Psoas muscle (tissue), 8 donors: Measurements from ENCODE around the gene FGGY. TPM values are rescaled to one million over a fixed set of nuclear protein-coding genes. Genes with fewer than 3 reads are reported as not detected.
"Not testable (repeated sequence)": the region's sequence is repeated elsewhere in the genome, so short reads cannot be mapped to it uniquely, and the experiment has no call there.

Source experiments
- ATAC-seq, 4 donors: fragments of 200-7000 bp; cut with Tn5 transposase; one replicate each; pipeline ENCODE4 v1.9.1; 2020; ENCODE audit warnings: moderate library complexity in 3 of 4, mild to moderate bottlenecking in 2 of 4
- DNase-seq, 2 donors: peaks; one replicate each; pipeline ENCODE4 v3.0.0-alpha.2; 2020
- H3K27ac ChIP-seq: fragments of 200-600 bp; one replicate; pipeline ENCODE4 v1.8.0; 2022
- H3K27me3 ChIP-seq, 3 donors: fragments of 200-600 bp in 1 of 3; one replicate each; pipeline versions ENCODE4 v1.6.1 to v1.8.0; 2013 to 2022; ENCODE audit warnings: low read length in 2 of 3, mild to moderate bottlenecking in 2 of 3, moderate library complexity in 1 of 3; ENCODE audit not compliant: insufficient read depth in 3 of 3
- H3K36me3 ChIP-seq, 2 donors: fragments of 200-600 bp in 1 of 2; one replicate each; pipeline versions ENCODE4 v1.6.1 to v1.8.0; 2013 to 2022; ENCODE audit warnings: low read depth in 1 of 2, mild to moderate bottlenecking in 1 of 2, moderate library complexity in 1 of 2; ENCODE audit not compliant: insufficient read depth in 1 of 2
- H3K4me1 ChIP-seq: fragments of 200-600 bp; one replicate; pipeline ENCODE4 v1.8.0; 2022
- H3K4me3 ChIP-seq: fragments of 200-600 bp; one replicate; pipeline ENCODE4 v1.8.0; 2022; ENCODE audit warnings: mild to moderate bottlenecking
- H3K9me3 ChIP-seq: fragments of 200-600 bp; one replicate; pipeline ENCODE4 v1.8.0; 2022
- CTCF ChIP-seq: fragments of 200-600 bp; IDR thresholded peaks from one replicate; pipeline ENCODE4 v1.8.0; 2022; ENCODE audit warnings: antibody characterized with exemption
- WGBS, 3 donors: extraction: QIAGEN DNeasy Blood & Tissue Kit; methylation state at CpG; one replicate each; pipeline versions ENCODE4 v1.1.6 to v1.1.7; 2013; 5-methylcytosine and 5-hydroxymethylcytosine counted together
- intact Hi-C, 2 donors: fragments of 100-400 bp; cut with DNase I; formaldehyde crosslinking; loops; one replicate each; pipeline versions ENCODE4 v1.11.0 to v1.14.2; 2022
- polyA plus RNA-seq, 3 donors: library from polyadenylated mRNA; stranded (reverse); fragments of 200-250 nt; gene quantifications; one replicate each; pipeline ENCODE4 v1.2.3, GENCODE V29; 2013
- total RNA-seq, 4 donors: library from RNA; stranded (reverse); fragmentation: NEBNext Ultra II Directional in 2 of 4; extraction: Animal tissue kit (Norgen Biotek cat#: 25700) in 2 of 4; gene quantifications; one replicate each; pipeline versions ENCODE4 v1.2.1 to v1.2.4, GENCODE V29; 2021 to 2023
- donor health status: healthy with polysubstance abuse.
- donor health status: DM: no; HTN: no; CAD: no; lungs with moderate emphysema.
- donor health status: Bipolar disorder and iron deficiency.
- donor health status: healthy.
- donor health status: DM: yes; HTN: yes; CAD: no.
- donor health status: DM: no; HTN: no; CAD: no.
- donor health status: DM: no; HTN: no; CAD: no.
- donor health status: DM: yes; HTN: yes; CAD: no.

FGGY gene
- total and polyA plus RNA-seq, 7 donors = 11.9 to 72.2 (median 46.5) TPM

GRCh38 chr1:59601811-59602210 is 304.9 kb downstream of the FGGY start:
- intact Hi-C loops = loop anchor here (2.0 to 5.0 kb wide), 4 partner anchors 80 to 305 kb away; partner anchors contain the start of gene FGGY (in 1 of the 2)
- Histone ChIP-seq H3K27ac (peak overlapping the region; percentile 90), H3K4me1 (peaks cover 77% of the 10 kb centered on the region), H3K4me3 (no peak overlapping the region), H3K27me3 (no peaks in the 10 kb centered on the region), H3K36me3 (no peaks in the 10 kb centered on the region), H3K9me3 (no peaks in the 10 kb centered on the region)
- DNase-seq = no peak
- peak in 2 of 4 donors; percentile 36 to 38 for ATAC-seq
- no peak for TF ChIP-seq CTCF

GRCh38 chr1:59604191-59604590 is 307.3 kb downstream of the FGGY start:
- DNase-seq = no peak
- Histone ChIP-seq H3K27me3 (no peaks in the 10 kb centered on the region), H3K36me3 (peaks cover 0 to 8% of the 10 kb centered on the region in 2 donors), H3K4me3 (no peak overlapping the region), H3K9me3 (no peaks in the 10 kb centered on the region), H3K27ac (no peak overlapping the region), H3K4me1 (peaks cover 64% of the 10 kb centered on the region)
- ATAC-seq = no peak
- TF ChIP-seq CTCF = no peak
- intact Hi-C loops = loop anchor here (5.0 kb wide), 2 partner anchors 78 to 307 kb away; partner anchors contain the start of gene FGGY (in 1 of the 2)

GRCh38 chr1:59605184-59605583 is 308.3 kb downstream of the FGGY start:
- ATAC-seq (no peak), DNase-seq (no peak)
- peaks cover 0 to 8% of the 10 kb centered on the region in 2 donors for H3K36me3 ChIP-seq
- WGBS, 3 donors = 75 to 78% (median 78%) methylated on average over 3 of the region's 3 CpGs
- H3K4me3 ChIP-seq = no peak overlapping the region
- intact Hi-C loops = no loop called here
- H3K27me3 ChIP-seq = no peaks in the 10 kb centered on the region
- H3K27ac ChIP-seq = no peak overlapping the region
- peaks cover 66% of the 10 kb centered on the region for H3K4me1 ChIP-seq
- no peak for TF ChIP-seq CTCF
- H3K9me3 ChIP-seq = no peaks in the 10 kb centered on the region

- H3K36me3 ChIP-seq = peaks cover 0 to 8% of the 10 kb centered on the region in 2 donors
- 0 to 46% (median 29%) methylated on average over 1 of the region's 1 CpG for WGBS, 3 donors
- peaks cover 66% of the 10 kb centered on the region for H3K4me1 ChIP-seq
- intact Hi-C loops = no loop called here
- H3K9me3 ChIP-seq = no peaks in the 10 kb centered on the region
- ATAC-seq (no peak), DNase-seq (no peak)
- no peak for TF ChIP-seq CTCF
- H3K27me3 ChIP-seq = no peaks in the 10 kb centered on the region
- H3K4me3 ChIP-seq = no peak overlapping the region
- H3K27ac ChIP-seq = no peak overlapping the region
Measured at GRCh38 chr1:59605761-59606160, 308.9 kb downstream of the FGGY start.

- WGBS, 3 donors = 47 to 83% (median 48%) methylated on average over 1 of the region's 1 CpG
- Histone ChIP-seq H3K36me3 (peaks cover 0 to 8% of the 10 kb centered on the region in 2 donors), H3K4me1 (peaks cover 37% of the 10 kb centered on the region), H3K27ac (peak overlapping the region; percentile 80), H3K27me3 (no peaks in the 10 kb centered on the region), H3K4me3 (no peak overlapping the region), H3K9me3 (no peaks in the 10 kb centered on the region)
- TF ChIP-seq CTCF = no peak
- ATAC-seq (peak; percentile 95 to 99 (median 96)), DNase-seq (no peak)
- intact Hi-C loops = no loop called here
Measured at GRCh38 chr1:59609245-59609644, 312.4 kb downstream of the FGGY start.

GRCh38 chr1:59610499-59610898 is 313.6 kb downstream of the FGGY start:
- H3K27ac ChIP-seq, H3K9me3 ChIP-seq, intact Hi-C loops, H3K4me3 ChIP-seq, H3K27me3 ChIP-seq, H3K36me3 ChIP-seq, DNase-seq, ATAC-seq: not testable (repeated sequence)
- WGBS, 3 donors = 96 to 98% (median 96%) methylated on average over 13 of the region's 13 CpGs
- peaks cover 33% of the 10 kb centered on the region for H3K4me1 ChIP-seq
